Activated CD4-positive, alpha-beta T cell treated with anti-CD3 and anti-CD28 coated beads, Interleukin-2, amount 50 U/mL, for 24 hours (primary cell): ENCODE measurements around the gene IGF2BP2.
"Not testable (repeated sequence)": the region's sequence is repeated elsewhere in the genome, so short reads cannot be mapped to it uniquely, and the experiment has no call there.

ENCODE experiments used
- DNase-seq, 2 donors: peaks; one replicate each; pipeline ENCODE4 v3.0.0-alpha.2; 2020; ENCODE audit warnings: low read depth in 1 of 2, low spot score in 1 of 2

IGF2BP2 gene

GRCh38 chr3:185807445-185808068 is 17.3 kb downstream of the IGF2BP2 start:
- no peak for DNase-seq

GRCh38 chr3:185798831-185799110 is 26.1 kb downstream of the IGF2BP2 start:
- DNase-seq = not testable (repeated sequence)

GRCh38 chr3:185797993-185798830 is 26.6 kb downstream of the IGF2BP2 start:
- DNase-seq = no peak

- DNase-seq = no peak
Measured at GRCh38 chr3:185797108-185797881, 27.5 kb downstream of the IGF2BP2 start.

- DNase-seq = no peak
Measured at GRCh38 chr3:185796431-185797107, 28.3 kb downstream of the IGF2BP2 start.

- no peak for DNase-seq
Measured at GRCh38 chr3:185793381-185793780, 31.5 kb downstream of the IGF2BP2 start.

- no peak for DNase-seq
Measured at GRCh38 chr3:185792955-185793354, 31.9 kb downstream of the IGF2BP2 start.

GRCh38 chr3:185789891-185790830 is 34.7 kb downstream of the IGF2BP2 start:
- no peak for DNase-seq

GRCh38 chr3:185789134-185789533 is 35.7 kb downstream of the IGF2BP2 start:
- DNase-seq = no peak

GRCh38 chr3:185788292-185788691 is 36.5 kb downstream of the IGF2BP2 start:
- no peak for DNase-seq

GRCh38 chr3:185786956-185787877 is 37.6 kb downstream of the IGF2BP2 start:
- DNase-seq = no peak

GRCh38 chr3:185786258-185786657 is 38.6 kb downstream of the IGF2BP2 start:
- not testable (repeated sequence) for DNase-seq

- no peak for DNase-seq
Measured at GRCh38 chr3:185784317-185784716, 40.5 kb downstream of the IGF2BP2 start.

- DNase-seq = no peak
Measured at GRCh38 chr3:185781759-185782158, 43.1 kb downstream of the IGF2BP2 start.

- DNase-seq = no peak
Measured at GRCh38 chr3:185779461-185779860, 45.4 kb downstream of the IGF2BP2 start.

- DNase-seq = no peak
Measured at GRCh38 chr3:185778821-185779220, 46.0 kb downstream of the IGF2BP2 start.

GRCh38 chr3:185778094-185778493 is 46.7 kb downstream of the IGF2BP2 start:
- DNase-seq = no peak

GRCh38 chr3:185770109-185770508 is 54.7 kb downstream of the IGF2BP2 start:
- DNase-seq = no peak

- peak in 1 of 2 donors; percentile 55 for DNase-seq
Measured at GRCh38 chr3:185768578-185768982, 56.3 kb downstream of the IGF2BP2 start.
